Smooth muscle cell (in vitro differentiated cells): ENCODE measurements around the gene PDZD7. TPM values are rescaled to one million over a fixed set of nuclear protein-coding genes. Genes with fewer than 3 reads are reported as not detected.

ENCODE experiments used
- DNase-seq: peaks from one replicate; lab custom pipeline; 2025; ENCODE audit not compliant: unreplicated experiment; lab: John Stamatoyannopoulos, UW
- H2AFZ ChIP-seq: fragments of 200-600 bp; sonication (generic); 2 replicates; pipeline ENCODE4 v1.6.0; 2016; ENCODE audit warnings: antibody characterized with exemption, low read depth, mild to moderate bottlenecking
- H3F3A ChIP-seq: fragments of 200-600 bp; sonication (generic); 2 replicates; pipeline ENCODE4 v1.6.0; 2017; ENCODE audit warnings: antibody characterized with exemption, low read depth
- H3K27ac ChIP-seq: fragments of 200-600 bp; sonication (generic); 2 replicates; pipeline ENCODE4 v1.5.1; 2016; ENCODE audit warnings: low read depth, mild to moderate bottlenecking
- H3K27me3 ChIP-seq: fragments of 200-600 bp; sonication (generic); 2 replicates; pipeline ENCODE4 v1.6.1; 2016; ENCODE audit warnings: low read depth, mild to moderate bottlenecking
- H3K36me3 ChIP-seq: fragments of 200-600 bp; sonication (generic); 2 replicates; pipeline ENCODE4 v1.5.1; 2016; ENCODE audit warnings: low read depth
- H3K4me1 ChIP-seq: fragments of 200-600 bp; sonication (generic); 2 replicates; pipeline ENCODE4 v1.5.1; 2016; ENCODE audit warnings: low read depth
- H3K4me2 ChIP-seq: fragments of 200-600 bp; sonication (generic); 2 replicates; pipeline ENCODE4 v1.6.0; 2016; ENCODE audit warnings: mild to moderate bottlenecking
- H3K4me3 ChIP-seq: fragments of 200-600 bp; sonication (generic); 2 replicates; pipeline ENCODE4 v1.5.1; 2016; ENCODE audit warnings: mild to moderate bottlenecking
- H3K79me2 ChIP-seq: fragments of 200-600 bp; sonication (generic); 2 replicates; pipeline ENCODE4 v1.6.0; 2016; ENCODE audit warnings: low read depth, mild to moderate bottlenecking
- H3K9ac ChIP-seq: fragments of 200-600 bp; sonication (generic); 2 replicates; pipeline ENCODE4 v1.6.0; 2016; ENCODE audit warnings: low read depth
- H3K9me3 ChIP-seq: fragments of 200-600 bp; sonication (generic); replicated peaks from 2 replicates; pipeline ENCODE4 v1.5.1; 2016; ENCODE audit warnings: low read depth
- H4K20me1 ChIP-seq: fragments of 200-600 bp; sonication (generic); 2 replicates; pipeline ENCODE4 v1.6.0; 2016; ENCODE audit warnings: low read depth
- WGBS: methylation state at CpG from one replicate; pipeline ENCODE4 v1.1.7; 2016; ENCODE audit warnings: low lambda C conversion rate; 5-methylcytosine and 5-hydroxymethylcytosine counted together
- polyA plus RNA-seq: library from polyadenylated mRNA; unstranded; fragments of >200 nt; fragmentation: Nextera tagmentation; extraction: Ambion mirVana; gene quantifications from 2 replicates; pipeline ENCODE4 v1.2.1, GENCODE V29; 2016
- total RNA-seq: library from RNA; depleted of rRNA; stranded (reverse); fragments of >200 nt; gene quantifications from 2 replicates; pipeline ENCODE4 v1.2.3, GENCODE V29; 2014
- TF ChIP-seq, protein P1 (sequence below): fragments of 200-600 bp; sonication (generic); IDR thresholded peaks from 2 replicates; pipeline ENCODE4 v1.5.1; 2017; ENCODE audit warnings: borderline replicate concordance, mild to moderate bottlenecking, antibody characterized with exemption; ENCODE audit not compliant: insufficient read depth, poor library complexity, severe bottlenecking

The PDZD7 gene
- total RNA-seq (2.0 and 4.5 TPM in 2 replicates), polyA plus RNA-seq (0.93 and 4.2 TPM in 2 replicates)

GRCh38 chr10:101031128-101031795 is at the start of gene PDZD7, which contains the start of gene SFXN3:
TSS of gene PDZD7 (minus strand) at chr10:101031129. CDS start at chr10:101030219, 910 bp downstream.
TSS of gene SFXN3 (plus strand) at chr10:101031234. CDS start at chr10:101034695, 3,461 bp downstream.
- H3K27me3 ChIP-seq: no peaks in the 10 kb centered on the region
- H3K9me3 ChIP-seq: no peaks in the 10 kb centered on the region
- peak within 1 kb of the TSS; percentile 77 for H2AFZ ChIP-seq
- no peaks in the 10 kb centered on the region for H3K36me3 ChIP-seq
- WGBS: 3% methylated on average over 35 of the region's 38 CpGs
- H3K4me1 ChIP-seq: peaks cover 20% of the 10 kb centered on the region
- peak within 1 kb of the TSS; percentile 99 for H3K27ac ChIP-seq
- peak within 1 kb of the TSS; percentile 61 for H3K4me3 ChIP-seq
- DNase-seq: peak; percentile 72
- TF ChIP-seq, protein P1, sequence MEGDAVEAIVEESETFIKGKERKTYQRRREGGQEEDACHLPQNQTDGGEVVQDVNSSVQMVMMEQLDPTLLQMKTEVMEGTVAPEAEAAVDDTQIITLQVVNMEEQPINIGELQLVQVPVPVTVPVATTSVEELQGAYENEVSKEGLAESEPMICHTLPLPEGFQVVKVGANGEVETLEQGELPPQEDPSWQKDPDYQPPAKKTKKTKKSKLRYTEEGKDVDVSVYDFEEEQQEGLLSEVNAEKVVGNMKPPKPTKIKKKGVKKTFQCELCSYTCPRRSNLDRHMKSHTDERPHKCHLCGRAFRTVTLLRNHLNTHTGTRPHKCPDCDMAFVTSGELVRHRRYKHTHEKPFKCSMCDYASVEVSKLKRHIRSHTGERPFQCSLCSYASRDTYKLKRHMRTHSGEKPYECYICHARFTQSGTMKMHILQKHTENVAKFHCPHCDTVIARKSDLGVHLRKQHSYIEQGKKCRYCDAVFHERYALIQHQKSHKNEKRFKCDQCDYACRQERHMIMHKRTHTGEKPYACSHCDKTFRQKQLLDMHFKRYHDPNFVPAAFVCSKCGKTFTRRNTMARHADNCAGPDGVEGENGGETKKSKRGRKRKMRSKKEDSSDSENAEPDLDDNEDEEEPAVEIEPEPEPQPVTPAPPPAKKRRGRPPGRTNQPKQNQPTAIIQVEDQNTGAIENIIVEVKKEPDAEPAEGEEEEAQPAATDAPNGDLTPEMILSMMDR: no peak
- peaks cover 35% of the 10 kb centered on the region for H4K20me1 ChIP-seq
- peaks cover 2% of the 10 kb centered on the region for H3F3A ChIP-seq
- peak within 1 kb of the TSS; percentile 86 for H3K4me2 ChIP-seq
- peak within 1 kb of the TSS; percentile 97 for H3K9ac ChIP-seq
- peaks cover 20% of the 10 kb centered on the region for H3K79me2 ChIP-seq

GRCh38 chr10:101079874-101080273 is 48.9 kb upstream of the PDZD7 start:
- DNase-seq: no peak
- Histone ChIP-seq H3K79me2 (no peaks in the 10 kb centered on the region), H2AFZ (no peak overlapping the region), H3K4me1 (peaks cover 3% of the 10 kb centered on the region), H3K9me3 (no peaks in the 10 kb centered on the region), H3K27ac (no peak overlapping the region), H4K20me1 (no peaks in the 10 kb centered on the region), H3K9ac (no peak overlapping the region), H3K4me2 (no peak overlapping the region), H3F3A (no peaks in the 10 kb centered on the region), H3K36me3 (no peaks in the 10 kb centered on the region), H3K27me3 (peaks cover 78% of the 10 kb centered on the region), H3K4me3 (no peak overlapping the region)
- TF ChIP-seq, protein P1: no peak
- 79% methylated on average over 1 of the region's 1 CpG for WGBS

- Histone ChIP-seq H2AFZ (no peak overlapping the region), H3K9ac (no peak overlapping the region), H3K4me3 (no peak overlapping the region), H3K9me3 (no peaks in the 10 kb centered on the region), H3K4me1 (peaks cover 3% of the 10 kb centered on the region), H3K4me2 (no peak overlapping the region), H4K20me1 (no peaks in the 10 kb centered on the region), H3K27me3 (peaks cover 82% of the 10 kb centered on the region), H3K27ac (no peak overlapping the region), H3F3A (no peaks in the 10 kb centered on the region), H3K36me3 (no peaks in the 10 kb centered on the region), H3K79me2 (no peaks in the 10 kb centered on the region)
- TF ChIP-seq, protein P1: no peak
- 83% methylated on average over 5 of the region's 5 CpGs for WGBS
- DNase-seq: no peak
These were observed 45.7 kb upstream of the PDZD7 start for GRCh38 chr10:101076630-101077029.

- H3K27ac ChIP-seq: no peak overlapping the region
- H3K4me1 ChIP-seq: peaks cover 3% of the 10 kb centered on the region
- H4K20me1 ChIP-seq: no peaks in the 10 kb centered on the region
- H3K4me2 ChIP-seq: no peak overlapping the region
- no peaks in the 10 kb centered on the region for H3F3A ChIP-seq
- no peaks in the 10 kb centered on the region for H3K36me3 ChIP-seq
- no peaks in the 10 kb centered on the region for H3K79me2 ChIP-seq
- 18% methylated on average over 4 of the region's 4 CpGs for WGBS
- H3K4me3 ChIP-seq: no peak overlapping the region
- H3K27me3 ChIP-seq: peaks cover 73% of the 10 kb centered on the region
- TF ChIP-seq, protein P1: no peak
- no peak overlapping the region for H2AFZ ChIP-seq
- no peak for DNase-seq
- H3K9ac ChIP-seq: no peak overlapping the region
- H3K9me3 ChIP-seq: no peaks in the 10 kb centered on the region
These were observed 44.8 kb upstream of the PDZD7 start for GRCh38 chr10:101075775-101076174.
